CD4-positive, alpha-beta T cell treated with Interferon gamma for 1 hour (primary cell): ENCODE data around the gene MDK.
A peak's percentile ranks its signal among the peaks of the same experiment; 100 is the strongest.

ENCODE experiments used
- DNase-seq: peaks from one replicate; pipeline ENCODE4 v3.0.0-alpha.2; 2020

MDK gene

GRCh38 chr11:46348566-46349401, 32.7 kb upstream of the MDK start:
- peak; percentile 54 for DNase-seq

GRCh38 chr11:46350695-46351094, 30.8 kb upstream of the MDK start:
- no peak for DNase-seq

GRCh38 chr11:46351148-46351547, 30.3 kb upstream of the MDK start:
- DNase-seq: no peak

DNA sequence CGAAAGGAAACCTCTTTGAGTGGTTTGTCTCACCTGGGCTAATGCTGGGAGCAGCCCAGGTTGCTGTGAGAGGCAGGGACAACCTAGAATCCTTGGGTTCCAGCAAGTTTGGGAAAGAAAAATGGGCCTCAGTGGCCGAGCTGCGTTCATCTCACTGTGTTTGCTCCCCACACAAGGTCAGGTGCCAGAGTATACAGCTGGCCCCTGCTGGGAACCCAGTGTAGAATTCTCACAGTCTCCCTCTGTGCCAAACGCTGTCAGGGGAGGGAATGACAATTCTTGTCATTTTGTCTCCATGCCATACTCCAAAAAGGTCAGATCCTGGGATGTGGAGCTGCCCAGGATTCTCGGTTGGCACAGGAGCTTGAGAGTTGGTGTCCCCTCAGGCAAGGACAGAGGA, 29.9 kb upstream of the MDK start:
- DNase-seq: no peak

GRCh38 chr11:46352063-46352841, 29.2 kb upstream of the MDK start:
- DNase-seq: peak; percentile 77

GRCh38 chr11:46353698-46354097, 27.8 kb upstream of the MDK start:
- no peak for DNase-seq

- no peak for DNase-seq
These were observed 24.5 kb upstream of the MDK start for GRCh38 chr11:46356924-46357482.

DNA sequence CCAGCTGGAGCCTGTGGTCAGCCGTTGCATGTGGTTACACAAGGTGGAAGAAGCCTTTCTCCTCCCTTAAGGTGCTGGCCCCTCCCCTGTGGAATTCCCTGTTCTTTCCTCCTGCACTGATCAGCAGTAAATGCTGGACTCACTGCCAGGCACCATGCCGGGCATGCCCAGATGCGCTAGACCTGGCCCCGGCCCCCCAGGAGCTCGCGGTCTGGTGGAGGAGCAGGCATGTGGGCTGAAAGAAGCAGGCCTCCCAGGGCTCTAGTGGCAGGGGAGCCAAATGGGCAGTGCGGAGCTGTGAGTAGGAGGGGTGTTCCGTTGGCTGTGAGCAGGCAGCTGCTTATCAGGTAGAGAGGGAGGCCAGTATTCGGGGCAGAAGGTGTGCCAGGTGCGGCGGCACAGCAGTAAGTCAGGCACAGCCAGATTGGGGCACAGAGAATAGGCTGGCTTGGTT, 24.0 kb upstream of the MDK start:
- DNase-seq: no peak

GRCh38 chr11:46359953-46360352, 21.5 kb upstream of the MDK start:
- DNase-seq: no peak

GRCh38 chr11:46360878-46361277, 20.6 kb upstream of the MDK start:
- DNase-seq: no peak

DNA sequence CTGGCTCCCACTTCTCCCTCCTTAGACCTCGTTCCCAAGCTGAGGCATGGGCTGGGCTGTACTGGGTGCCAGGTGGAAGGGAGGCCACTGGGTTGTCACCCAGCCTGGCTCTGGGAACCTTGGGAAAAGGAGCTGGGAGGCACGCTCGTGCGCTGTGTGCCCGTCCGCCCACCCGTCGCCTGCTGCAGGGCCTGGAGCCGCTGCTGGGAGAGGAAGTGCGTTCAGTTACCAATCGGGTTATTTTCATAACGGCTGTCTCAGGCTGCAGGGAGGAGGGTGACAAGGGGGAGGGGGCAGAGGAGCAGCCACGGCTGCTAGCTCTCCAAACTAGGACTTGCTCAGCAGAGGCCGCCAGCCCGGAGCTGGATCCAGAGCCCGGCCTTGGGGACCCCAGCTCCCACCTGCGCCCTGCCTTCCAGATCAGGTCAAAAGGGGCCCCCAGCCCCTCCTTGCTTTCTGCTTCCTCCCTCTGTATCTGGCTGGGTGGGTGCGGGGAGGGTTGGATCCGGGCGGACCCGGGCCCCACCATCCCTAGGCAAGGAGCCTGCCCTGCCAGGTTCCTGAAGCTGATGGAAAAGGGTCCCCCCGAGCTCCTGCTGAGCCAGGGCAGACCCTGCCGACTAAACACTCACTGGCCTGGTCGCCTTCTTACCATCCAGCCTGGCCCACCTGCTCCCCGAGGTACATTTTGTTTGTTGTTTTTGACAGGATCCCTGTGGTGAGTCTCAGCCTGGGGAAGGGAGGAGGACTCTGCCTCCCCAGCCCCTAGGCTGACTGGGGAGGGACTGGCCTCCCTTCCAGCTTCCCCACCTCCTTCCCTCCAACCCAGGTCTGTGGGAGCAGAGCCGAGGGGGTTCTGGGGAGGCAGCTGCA, 19.9 kb upstream of the MDK start:
- peak; percentile 58 for DNase-seq

GRCh38 chr11:46362156-46363030, 19.1 kb upstream of the MDK start:
- DNase-seq: no peak

DNA sequence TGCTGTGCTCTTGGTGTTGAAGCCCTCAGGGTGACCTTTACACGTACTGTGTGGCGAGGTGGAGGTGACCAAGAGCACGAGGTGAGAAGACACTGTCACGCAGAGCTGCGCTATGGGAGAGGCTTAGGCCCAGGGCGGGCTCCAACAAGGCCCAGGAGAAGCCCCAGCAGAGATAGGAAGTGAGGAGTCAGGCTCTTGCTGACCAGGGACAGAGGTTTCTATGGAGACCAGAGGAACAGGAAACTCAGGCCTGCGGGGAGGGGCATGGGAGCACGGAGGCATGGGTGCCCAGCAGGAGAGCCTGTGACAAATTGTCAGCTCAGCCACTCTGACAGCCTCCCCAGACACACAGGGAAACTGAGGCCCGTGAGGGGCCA, 18.4 kb upstream of the MDK start:
- peak; percentile 59 for DNase-seq

DNA sequence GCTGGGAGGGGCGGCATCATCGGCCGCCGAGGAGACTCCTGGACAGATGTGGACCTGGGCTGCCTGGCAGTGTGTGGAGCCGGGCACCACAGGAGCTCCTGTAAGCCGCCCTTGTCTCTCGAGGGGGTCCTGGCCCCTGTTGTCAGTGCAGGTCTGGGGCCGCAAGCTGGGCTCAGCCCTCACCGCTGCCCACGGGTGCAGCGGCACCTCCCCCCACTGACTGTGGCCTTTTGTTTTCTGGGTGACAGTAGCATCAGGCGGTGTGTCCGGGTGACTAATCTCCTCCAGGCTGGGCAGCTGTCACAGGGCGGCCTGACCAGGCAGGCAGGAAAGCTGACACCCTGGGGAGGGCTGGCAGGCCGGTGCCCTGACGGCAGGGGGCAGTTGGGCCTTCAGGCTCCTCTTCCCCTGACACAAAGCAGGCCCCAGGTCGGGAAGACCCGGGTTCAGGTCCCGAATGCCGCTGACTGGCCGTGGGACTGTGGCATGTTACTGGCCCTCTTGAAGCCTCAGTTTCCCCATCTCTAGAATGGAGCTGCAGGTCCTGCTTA, 17.9 kb upstream of the MDK start:
- DNase-seq: no peak

- DNase-seq: no peak
These were observed 17.4 kb upstream of the MDK start for GRCh38 chr11:46364056-46364455.

GRCh38 chr11:46364791-46365190, 16.7 kb upstream of the MDK start:
- no peak for DNase-seq

- no peak for DNase-seq
These were observed 15.2 kb upstream of the MDK start for GRCh38 chr11:46366260-46366659.

DNA sequence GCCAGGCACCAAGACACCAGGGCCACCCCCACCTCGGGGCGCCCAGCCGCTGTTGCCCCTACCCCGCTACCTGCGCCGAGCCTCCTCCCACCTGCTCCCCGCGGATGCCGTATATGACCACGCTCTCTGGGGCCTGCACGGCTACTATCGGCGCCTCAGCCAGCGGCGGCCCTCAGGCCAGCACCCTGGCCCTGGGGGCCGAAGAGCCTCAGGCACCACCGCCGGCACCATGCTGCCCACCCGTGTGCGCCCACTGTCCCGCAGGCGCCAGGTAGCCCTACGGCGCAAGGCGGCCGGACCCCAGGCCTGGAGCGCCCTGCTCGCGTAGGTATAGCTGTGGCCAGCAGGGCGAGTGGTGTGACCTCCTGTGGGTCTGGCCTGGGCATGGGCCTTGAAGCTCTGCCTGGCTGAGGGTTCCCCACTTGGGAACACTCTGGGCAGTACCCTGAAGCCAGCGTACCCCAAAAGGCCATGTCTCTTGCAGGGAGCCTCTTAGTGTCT, 14.8 kb upstream of the MDK start:
- DNase-seq: no peak

GRCh38 chr11:46367244-46367915, 14.1 kb upstream of the MDK start:
- peak; percentile 69 for DNase-seq

- DNase-seq: no peak
These were observed 13.6 kb upstream of the MDK start for GRCh38 chr11:46367916-46368267.
